Duodenal mucosa (tissue), 2 donors: Measurements from ENCODE around the gene TNFRSF18.
"Not testable (repeated sequence)": the region's sequence is repeated elsewhere in the genome, so short reads cannot be mapped to it uniquely, and the experiment has no call there.

ENCODE experiments used
- H3K27ac ChIP-seq: one replicate; pipeline ENCODE4 v1.7.0; 2013; ENCODE audit warnings: low read depth, low read length
- H3K27me3 ChIP-seq, 2 donors: one replicate each; pipeline ENCODE4 v1.7.0; 2013; ENCODE audit warnings: low read length in 2 of 2, control low read depth in 1 of 2; ENCODE audit not compliant: insufficient read depth in 2 of 2, control insufficient read depth in 1 of 2
- H3K36me3 ChIP-seq, 2 donors: one replicate each; pipeline ENCODE4 v1.7.0; 2013; ENCODE audit warnings: low read length in 2 of 2, control low read depth in 1 of 2; ENCODE audit not compliant: insufficient read depth in 2 of 2, control insufficient read depth in 1 of 2
- H3K4me1 ChIP-seq, 2 donors: one replicate each; pipeline ENCODE4 v1.7.0; 2013; ENCODE audit warnings: low read length in 2 of 2, control low read depth in 1 of 2; ENCODE audit not compliant: insufficient read depth in 2 of 2, control insufficient read depth in 1 of 2
- H3K4me3 ChIP-seq, 2 donors: one replicate each; pipeline ENCODE4 v1.7.0; 2013; ENCODE audit warnings: low read length in 2 of 2, low read depth in 1 of 2
- H3K9ac ChIP-seq, 2 donors: one replicate each; pipeline ENCODE4 v1.7.0; 2013; ENCODE audit warnings: low read length in 2 of 2, low read depth in 1 of 2
- H3K9me3 ChIP-seq, 2 donors: one replicate each; pipeline ENCODE4 v1.7.0; 2013; ENCODE audit warnings: low read length in 2 of 2, control low read depth in 1 of 2; ENCODE audit not compliant: control insufficient read depth in 1 of 2

TNFRSF18 gene

DNA sequence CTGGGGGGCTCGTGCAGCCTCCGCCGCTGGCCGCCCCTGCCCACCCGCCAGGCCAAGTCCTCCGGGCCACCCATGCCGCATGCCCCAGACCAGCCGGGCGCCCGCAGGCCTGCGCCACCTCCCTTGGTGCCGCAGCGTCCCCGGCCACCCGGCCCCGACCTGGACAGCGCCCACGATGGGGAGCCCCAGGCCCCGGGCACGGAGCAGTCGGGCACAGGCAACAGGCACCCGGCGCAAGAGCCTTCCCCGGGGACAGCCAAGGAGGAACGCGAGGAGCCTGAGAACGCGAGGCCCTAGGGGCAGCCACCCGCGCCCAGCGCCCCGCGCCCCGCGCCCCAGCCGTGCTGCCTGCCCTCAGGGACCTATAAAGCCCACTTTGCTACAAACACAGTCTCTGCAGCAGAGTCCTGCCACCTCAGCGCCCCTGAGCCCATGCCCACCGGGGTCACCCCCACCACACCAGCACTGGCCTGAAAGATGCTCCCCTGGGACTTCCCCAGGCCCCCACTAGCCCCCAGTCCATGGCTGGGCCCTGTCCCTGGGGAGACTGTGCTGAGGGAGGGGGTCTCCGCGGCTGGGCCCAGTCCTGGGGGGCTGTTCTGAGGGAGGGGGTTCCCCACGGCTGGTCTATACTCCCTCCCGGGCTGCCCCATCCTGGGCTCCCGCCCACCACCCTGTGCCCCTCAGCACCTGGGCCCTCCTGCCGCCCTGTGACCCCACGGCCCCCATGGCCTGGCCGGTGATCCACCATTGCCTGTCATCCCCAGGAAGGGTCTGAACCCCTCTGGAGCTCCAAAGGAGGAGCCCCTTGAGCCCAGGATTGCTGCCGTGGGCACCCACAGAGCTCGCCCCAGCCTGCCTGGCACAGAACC, 8.6 kb downstream of the TNFRSF18 start:
- no peaks in the 10 kb centered on the region for H3K4me1 ChIP-seq
- H3K9ac ChIP-seq = no peak overlapping the region
- H3K27ac ChIP-seq = no peak overlapping the region
- peaks cover 4 to 9% of the 10 kb centered on the region in 2 donors for H3K27me3 ChIP-seq
- no peak overlapping the region for H3K4me3 ChIP-seq
- no peaks in the 10 kb centered on the region for H3K36me3 ChIP-seq
- H3K9me3 ChIP-seq = peaks cover 0 to 5% of the 10 kb centered on the region in 2 donors

DNA sequence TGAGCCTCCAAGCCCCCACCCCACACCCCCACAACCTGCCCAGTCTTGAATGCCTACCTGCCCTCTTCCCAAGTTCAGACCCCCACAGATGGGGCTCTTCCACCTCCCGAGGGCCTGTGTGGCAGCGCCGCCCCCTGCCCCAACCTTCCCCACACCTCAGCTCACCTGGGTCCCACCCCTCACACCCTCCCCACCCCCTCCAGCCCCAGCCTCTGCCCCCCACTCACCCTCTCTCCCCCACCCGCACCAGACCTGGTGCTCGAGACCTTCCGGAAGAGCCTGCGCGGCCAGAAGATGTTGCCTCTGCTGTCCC, 9.2 kb downstream of the TNFRSF18 start:
- Histone ChIP-seq H3K9ac (no peak overlapping the region), H3K9me3 (peaks cover 0 to 5% of the 10 kb centered on the region in 2 donors), H3K4me1 (no peaks in the 10 kb centered on the region), H3K36me3 (no peaks in the 10 kb centered on the region), H3K27ac (no peak overlapping the region), H3K27me3 (peaks cover 4 to 9% of the 10 kb centered on the region in 2 donors), H3K4me3 (no peak overlapping the region)

DNA sequence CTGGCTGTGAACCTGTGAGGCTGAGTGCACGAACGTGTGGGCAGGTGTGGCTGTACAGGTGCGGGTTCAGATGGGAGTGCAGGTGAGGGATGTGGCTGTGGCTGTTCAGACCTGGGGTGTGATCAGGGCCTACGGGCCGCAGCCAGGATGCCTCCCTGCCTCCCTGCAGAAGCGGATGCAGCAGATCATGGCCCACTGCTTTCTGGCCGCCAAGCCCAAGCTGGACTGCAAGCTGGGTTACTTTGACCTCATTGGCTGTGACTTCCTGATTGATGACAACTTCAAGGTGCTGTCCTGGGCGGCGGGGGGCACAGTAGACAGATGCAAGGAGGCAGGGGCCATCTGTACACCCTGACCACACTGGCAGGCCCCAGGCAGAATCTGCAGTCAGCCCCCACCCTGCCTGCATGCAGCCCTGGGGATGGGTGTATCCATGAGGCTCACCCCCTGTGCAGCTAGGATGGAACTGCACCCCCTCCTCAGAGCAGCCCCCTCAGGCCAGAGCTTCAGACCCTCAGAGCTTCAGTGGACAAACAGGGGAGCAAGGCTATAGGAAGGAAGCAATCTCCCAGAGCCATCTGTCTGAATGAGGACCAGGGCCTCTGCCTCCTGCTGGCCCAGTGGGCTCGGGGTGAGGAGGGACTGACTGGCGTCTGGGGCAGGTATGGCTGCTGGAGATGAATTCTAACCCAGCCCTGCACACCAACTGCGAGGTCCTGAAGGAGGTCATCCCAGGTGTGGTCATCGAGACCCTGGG, 9.8 kb downstream of the TNFRSF18 start:
- H3K9me3 ChIP-seq = peaks cover 0 to 5% of the 10 kb centered on the region in 2 donors
- no peak overlapping the region for H3K27ac ChIP-seq
- H3K4me1 ChIP-seq = no peaks in the 10 kb centered on the region
- H3K9ac ChIP-seq = no peak overlapping the region
- no peaks in the 10 kb centered on the region for H3K36me3 ChIP-seq
- peaks cover 4 to 9% of the 10 kb centered on the region in 2 donors for H3K27me3 ChIP-seq
- H3K4me3 ChIP-seq = no peak overlapping the region

DNA sequence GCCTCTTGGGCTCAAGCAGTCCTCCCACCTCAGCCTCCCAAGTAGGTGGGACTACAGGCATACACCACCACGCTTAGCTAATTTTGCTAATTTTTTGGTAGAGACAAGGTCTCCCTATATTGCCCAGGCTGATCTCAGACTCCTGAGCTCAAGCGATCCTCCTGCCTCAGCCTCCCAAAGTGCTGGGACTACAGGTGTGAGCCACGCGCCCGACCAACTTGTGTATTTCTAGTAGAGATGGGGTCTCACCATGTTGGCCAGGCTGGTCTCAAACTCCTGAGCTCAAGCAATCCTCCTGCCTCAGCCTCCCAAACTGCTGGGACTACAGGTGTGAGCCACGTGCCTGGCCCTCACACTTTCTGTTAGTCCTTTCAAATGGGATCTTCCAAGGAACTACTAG, 10.7 kb downstream of the TNFRSF18 start:
- not testable (repeated sequence) for H3K9me3 ChIP-seq, H3K27me3 ChIP-seq, H3K4me1 ChIP-seq, H3K9ac ChIP-seq, H3K36me3 ChIP-seq, H3K27ac ChIP-seq, H3K4me3 ChIP-seq

DNA sequence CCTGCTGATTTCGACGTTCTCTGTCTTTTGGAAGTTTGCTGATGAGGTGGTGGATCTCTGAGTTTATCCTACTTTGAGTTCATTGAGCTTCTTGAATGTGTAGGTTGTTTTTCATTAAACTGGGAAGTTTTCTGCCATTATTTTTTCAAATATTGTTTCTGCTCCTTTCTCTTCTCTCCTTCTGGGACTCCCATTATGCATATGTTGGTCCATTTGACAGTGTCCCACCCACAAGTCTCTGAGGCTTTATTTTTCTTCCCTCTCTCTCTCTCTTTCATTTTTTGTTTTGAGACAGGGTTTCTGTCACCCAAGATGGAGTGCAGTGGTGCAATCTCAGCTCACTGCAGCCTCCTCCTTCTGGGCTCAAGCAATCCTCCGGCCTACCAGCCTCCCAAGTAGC, 11.7 kb downstream of the TNFRSF18 start:
- H3K4me3 ChIP-seq = no peak overlapping the region
- no peaks in the 10 kb centered on the region for H3K36me3 ChIP-seq
- H3K27ac ChIP-seq = no peak overlapping the region
- H3K9ac ChIP-seq = no peak overlapping the region
- H3K4me1 ChIP-seq = no peaks in the 10 kb centered on the region
- H3K9me3 ChIP-seq = peaks cover 0 to 5% of the 10 kb centered on the region in 2 donors
- peaks cover 0 to 4% of the 10 kb centered on the region in 2 donors for H3K27me3 ChIP-seq

DNA sequence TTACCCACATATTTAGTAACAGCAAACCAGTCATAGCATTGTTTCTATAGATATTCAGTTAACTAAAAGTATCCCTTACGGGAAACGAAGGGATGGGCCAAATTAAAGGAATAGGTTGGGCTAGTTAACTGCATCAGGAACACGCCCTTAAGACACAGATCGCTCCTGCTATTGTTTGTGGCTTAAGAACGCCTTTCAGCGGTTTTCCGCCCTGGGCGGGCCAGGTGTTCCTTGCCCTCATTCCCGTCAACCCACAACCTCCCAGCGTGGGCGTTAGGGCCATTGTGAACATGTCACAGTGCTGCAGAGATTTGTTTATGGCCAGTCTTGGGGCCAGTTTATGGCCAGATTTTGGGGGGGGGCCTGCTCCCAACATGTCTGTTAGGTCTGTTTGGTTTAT, 14.7 kb downstream of the TNFRSF18 start:
- H3K9me3 ChIP-seq = peaks cover 0 to 5% of the 10 kb centered on the region in 2 donors
- H3K27ac ChIP-seq = no peak overlapping the region
- no peak overlapping the region for H3K4me3 ChIP-seq
- no peaks in the 10 kb centered on the region for H3K36me3 ChIP-seq
- H3K4me1 ChIP-seq = no peaks in the 10 kb centered on the region
- H3K27me3 ChIP-seq = no peaks in the 10 kb centered on the region
- H3K9ac ChIP-seq = no peak overlapping the region

DNA sequence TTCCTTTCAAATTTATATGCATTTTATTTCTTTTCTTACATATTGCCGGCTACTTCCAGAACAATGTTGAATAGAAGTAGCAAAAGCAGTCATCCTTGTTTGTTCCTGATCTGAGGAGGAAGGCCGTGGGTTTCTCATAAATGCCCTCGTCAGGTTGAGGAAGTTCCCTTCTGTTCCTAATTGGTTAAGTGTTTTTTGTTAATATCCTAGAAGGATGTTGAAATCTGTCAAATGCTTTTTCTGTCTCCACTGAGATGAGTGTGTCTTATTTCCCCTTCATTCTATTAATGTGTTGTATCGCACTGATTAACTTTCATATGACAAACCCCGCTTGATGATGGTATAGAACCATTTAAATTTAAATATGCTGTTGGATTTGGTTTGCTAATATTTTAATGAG, 17.3 kb downstream of the TNFRSF18 start:
- H3K4me1 ChIP-seq = no peaks in the 10 kb centered on the region
- no peaks in the 10 kb centered on the region for H3K36me3 ChIP-seq
- no peaks in the 10 kb centered on the region for H3K27me3 ChIP-seq
- no peak overlapping the region for H3K4me3 ChIP-seq
- no peak overlapping the region for H3K9ac ChIP-seq
- no peaks in the 10 kb centered on the region for H3K9me3 ChIP-seq
- no peak overlapping the region for H3K27ac ChIP-seq

DNA sequence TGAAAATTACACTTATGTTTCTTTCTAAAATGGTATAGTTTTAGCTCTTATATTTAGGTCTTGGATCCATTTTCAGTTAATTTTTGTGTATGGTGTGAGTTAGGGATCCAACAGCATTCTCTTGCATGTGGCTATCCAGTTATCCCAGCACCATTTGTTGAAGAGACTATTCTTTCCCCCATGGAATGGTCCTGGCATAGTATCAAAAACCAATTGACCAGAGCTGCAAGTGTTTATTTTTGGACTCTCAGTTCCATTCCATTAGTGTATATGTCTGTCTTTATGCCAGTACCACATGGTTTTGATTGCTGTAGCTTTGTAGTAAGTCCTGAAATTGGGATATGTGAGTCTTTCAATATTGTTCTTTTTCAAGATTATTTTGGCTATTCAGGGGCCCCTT, 18.5 kb downstream of the TNFRSF18 start:
- Histone ChIP-seq H3K4me3 (no peak overlapping the region), H3K9ac (no peak overlapping the region), H3K9me3 (no peaks in the 10 kb centered on the region), H3K27me3 (no peaks in the 10 kb centered on the region), H3K4me1 (no peaks in the 10 kb centered on the region), H3K27ac (no peak overlapping the region), H3K36me3 (no peaks in the 10 kb centered on the region)

DNA sequence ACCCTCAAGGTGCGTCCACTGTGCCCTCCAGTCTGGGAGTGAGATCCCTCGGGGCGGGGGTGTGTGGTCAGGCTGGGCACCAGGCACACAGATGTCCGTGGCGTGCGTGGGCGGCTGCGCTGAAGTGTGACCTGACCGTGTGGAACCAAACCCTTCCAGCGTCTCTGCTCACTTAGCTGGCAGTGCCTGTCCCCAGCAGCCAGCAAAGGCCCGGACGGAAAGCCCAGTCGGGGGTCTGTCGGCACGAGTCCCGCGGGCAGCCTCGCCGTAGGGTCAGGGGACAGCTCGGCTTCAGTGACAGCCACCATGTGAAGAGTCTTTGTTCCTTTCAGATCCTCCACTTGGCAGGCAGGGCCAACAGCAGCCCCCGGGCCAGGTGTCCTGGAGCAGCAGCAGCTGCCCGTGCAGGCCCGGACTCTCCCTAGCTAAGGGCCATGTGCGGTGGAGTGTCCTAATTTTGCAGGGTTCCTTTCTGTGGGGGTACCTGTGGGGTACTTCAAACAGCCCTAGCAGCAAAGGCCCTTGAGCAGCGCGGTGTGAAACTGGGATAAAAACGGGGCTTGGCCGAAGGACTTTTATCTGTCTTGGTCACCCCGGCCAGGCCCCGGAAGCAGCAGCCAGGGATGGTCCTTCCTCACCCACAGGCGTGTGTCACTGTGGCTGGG, 21.2 kb downstream of the TNFRSF18 start:
- Histone ChIP-seq H3K36me3 (no peaks in the 10 kb centered on the region), H3K27ac (no peak overlapping the region), H3K4me1 (no peaks in the 10 kb centered on the region), H3K27me3 (no peaks in the 10 kb centered on the region), H3K9me3 (no peaks in the 10 kb centered on the region), H3K9ac (no peak overlapping the region), H3K4me3 (no peak overlapping the region)
